Coronary artery (tissue), 2 donors: ENCODE measurements around the gene CHMP1A.

Experiments used
- DNase-seq: peaks from one replicate; pipeline ENCODE4 v3.0.0-alpha.2; 2017; ENCODE audit warnings: low spot score
- H3K27ac ChIP-seq, 2 donors: fragments of 200-600 bp; sonication (generic); one replicate each; pipeline ENCODE4 v1.5.1; 2016 to 2019
- H3K4me3 ChIP-seq: fragments of 200-600 bp; sonication (generic); 2 replicates; pipeline ENCODE4 v1.5.1; 2016; ENCODE audit warnings: mild to moderate bottlenecking, moderate library complexity
- CTCF ChIP-seq: fragments of 200-600 bp; sonication (generic); IDR thresholded peaks from one replicate; pipeline ENCODE4 v1.5.1; 2019; ENCODE audit warnings: antibody characterized with exemption

Gene CHMP1A

GRCh38 chr16:89629827-89630610 lies 27.5 kb downstream of the CHMP1A start:
- TF ChIP-seq CTCF = no peak
- DNase-seq = no peak
- Histone ChIP-seq H3K27ac (no peak overlapping the region), H3K4me3 (no peak overlapping the region)

- no peak overlapping the region for H3K27ac ChIP-seq
- no peak for TF ChIP-seq CTCF
- H3K4me3 ChIP-seq = no peak overlapping the region
- DNase-seq = no peak
These were observed 32.4 kb downstream of the CHMP1A start for GRCh38 chr16:89624777-89625761.

GRCh38 chr16:89623511-89624261 lies 33.8 kb downstream of the CHMP1A start:
- H3K4me3 ChIP-seq = no peak overlapping the region
- TF ChIP-seq CTCF = no peak
- no peak overlapping the region for H3K27ac ChIP-seq
- DNase-seq = no peak

GRCh38 chr16:89621698-89622409 lies 35.7 kb downstream of the CHMP1A start:
- TF ChIP-seq CTCF = no peak
- DNase-seq = no peak
- Histone ChIP-seq H3K4me3 (no peak overlapping the region), H3K27ac (no peak overlapping the region)

- no peak for TF ChIP-seq CTCF
- Histone ChIP-seq H3K27ac (no peak overlapping the region), H3K4me3 (no peak overlapping the region)
- DNase-seq = no peak
These were observed 36.3 kb downstream of the CHMP1A start for GRCh38 chr16:89621136-89621697.

GRCh38 chr16:89620406-89620841 lies 37.1 kb downstream of the CHMP1A start:
- no peak overlapping the region for H3K27ac ChIP-seq
- no peak for TF ChIP-seq CTCF
- no peak overlapping the region for H3K4me3 ChIP-seq
- DNase-seq = no peak
